ENCODE data around the gene FMN1. TPM values are rescaled to one million over a fixed set of nuclear protein-coding genes. Genes with fewer than 3 reads are reported as not detected.

FMN1 gene
- total RNA-seq, 1 experiment from 2014 or later: 25.8 TPM

- H3K9me3 ChIP-seq (ENCODE audit: insufficient read depth, low read depth): no peaks in the 10 kb centered on the region
- H3K27ac ChIP-seq: no peak overlapping the region
- intact Hi-C loops (cut with micrococcal nuclease; ENCODE audit: unreplicated experiment): no loop called here
- CTCF ChIA-PET: no interaction called here
- H3K9me2 ChIP-seq (ENCODE audit: insufficient read depth): no peaks in the 10 kb centered on the region
- no peaks in the 10 kb centered on the region for H4K20me1 ChIP-seq (ENCODE audit: insufficient read depth)
- H3K27me3 ChIP-seq (ENCODE audit: insufficient read depth, low read depth): no peaks in the 10 kb centered on the region
- H3K79me2 ChIP-seq (ENCODE audit: low read depth): 0 out of 2 replicates have a peak, but pooled peaks cover 4% of the 10 kb centered on the region
- H3K4me2 ChIP-seq: no peak overlapping the region
- no peak overlapping the region for H2AFZ ChIP-seq
- POLR2A ChIA-PET (ENCODE audit: unreplicated experiment): no interaction called here
- no peak for DNase-seq
- H3K4me1 ChIP-seq (replicated peaks; ENCODE audit: insufficient read depth): no peaks in the 10 kb centered on the region
- no peaks in the 10 kb centered on the region for H3F3A ChIP-seq (ENCODE audit: insufficient read depth, low read depth)
- TF ChIP-seq EZH2 (IDR thresholded peaks at IDR 0.05; ENCODE audit: low read depth) (no peak), CTCF (conservative IDR thresholded peaks at IDR 0.05) (no peak)
- BruUV-seq (replicated peaks): no TSS peak
- H3K4me3 ChIP-seq: no peak overlapping the region
- no peaks in the 10 kb centered on the region for H3K36me3 ChIP-seq (ENCODE audit: low read depth)
These were observed 165.3 kb downstream of the FMN1 start for GRCh38 chr15:33029109-33029652.

- H3K36me3 ChIP-seq (ENCODE audit: low read depth): no peaks in the 10 kb centered on the region
- no peak overlapping the region for H3K4me2 ChIP-seq
- H3K79me2 ChIP-seq (ENCODE audit: low read depth): 0 out of 2 replicates have a peak, but pooled peaks cover 4% of the 10 kb centered on the region
- DNase-seq: no peak
- no peaks in the 10 kb centered on the region for H4K20me1 ChIP-seq (ENCODE audit: insufficient read depth)
- no peaks in the 10 kb centered on the region for H3K4me1 ChIP-seq (replicated peaks; ENCODE audit: insufficient read depth)
- no peaks in the 10 kb centered on the region for H3K27me3 ChIP-seq (ENCODE audit: insufficient read depth, low read depth)
- ChIA-PET CTCF (no interaction called here), POLR2A (ENCODE audit: unreplicated experiment) (interaction anchor here (0.7 kb wide), 1 partner anchor 703 kb away, joined by 3 read pairs; no protein-coding TSS in a partner anchor)
- no peaks in the 10 kb centered on the region for H3F3A ChIP-seq (ENCODE audit: insufficient read depth, low read depth)
- H3K9me3 ChIP-seq (ENCODE audit: insufficient read depth, low read depth): no peaks in the 10 kb centered on the region
- no peak overlapping the region for H3K27ac ChIP-seq
- TF ChIP-seq EZH2 (IDR thresholded peaks at IDR 0.05; ENCODE audit: low read depth) (no peak), CTCF (conservative IDR thresholded peaks at IDR 0.05) (no peak)
- H2AFZ ChIP-seq: no peak overlapping the region
- BruUV-seq (replicated peaks): no TSS peak
- intact Hi-C loops (cut with micrococcal nuclease; ENCODE audit: unreplicated experiment): no loop called here
- no peak overlapping the region for H3K4me3 ChIP-seq
- H3K9me2 ChIP-seq (ENCODE audit: insufficient read depth): no peaks in the 10 kb centered on the region
These were observed 166.0 kb downstream of the FMN1 start for GRCh38 chr15:33028495-33028894.

GRCh38 chr15:33027306-33028035 lies 167.0 kb downstream of the FMN1 start:
- Histone ChIP-seq H3K9me2 (ENCODE audit: insufficient read depth) (no peaks in the 10 kb centered on the region), H3K79me2 (ENCODE audit: low read depth) (0 out of 2 replicates have a peak, but pooled peaks cover 4% of the 10 kb centered on the region), H4K20me1 (ENCODE audit: insufficient read depth) (no peaks in the 10 kb centered on the region), H3K4me2 (no peak overlapping the region), H3K27ac (no peak overlapping the region), H3K4me3 (no peak overlapping the region), H3K4me1 (replicated peaks; ENCODE audit: insufficient read depth) (peaks cover 7% of the 10 kb centered on the region), H3K27me3 (ENCODE audit: insufficient read depth, low read depth) (no peaks in the 10 kb centered on the region), H2AFZ (no peak overlapping the region), H3K9me3 (ENCODE audit: insufficient read depth, low read depth) (no peaks in the 10 kb centered on the region), H3F3A (ENCODE audit: insufficient read depth, low read depth) (peaks cover 5% of the 10 kb centered on the region), H3K36me3 (ENCODE audit: low read depth) (no peaks in the 10 kb centered on the region)
- intact Hi-C loops (cut with micrococcal nuclease; ENCODE audit: unreplicated experiment): no loop called here
- TF ChIP-seq CTCF (conservative IDR thresholded peaks at IDR 0.05) (no peak), EZH2 (IDR thresholded peaks at IDR 0.05; ENCODE audit: low read depth) (no peak)
- CTCF ChIA-PET: interaction anchor here (0.6 kb wide), 1 partner anchor 51 kb away, joined by 3 read pairs; no protein-coding TSS in a partner anchor
- no peak for DNase-seq
- POLR2A ChIA-PET (ENCODE audit: unreplicated experiment): interaction anchor here (0.6 kb wide), 1 partner anchor 53 kb away, joined by 4 read pairs; no protein-coding TSS in a partner anchor
- no TSS peak for BruUV-seq (replicated peaks)
